Hematopoietic multipotent progenitor cell treated with erythropoietin and hydrocortisone succinate and interleukin-3 and kit ligand, for 6 days (in vitro differentiated cells): ENCODE data around the gene CDC5L.
A peak's percentile ranks its signal among the peaks of the same experiment; 100 is the strongest.
"Not testable (repeated sequence)": the region's sequence is repeated elsewhere in the genome, so short reads cannot be mapped to it uniquely, and the experiment has no call there.

ENCODE experiments used
- DNase-seq: peaks from one replicate; pipeline ENCODE4 v3.0.0-alpha.2; 2015

CDC5L gene

GRCh38 chr6:44422531-44422930 is 35.0 kb downstream of the CDC5L start:
- DNase-seq = no peak

DNA sequence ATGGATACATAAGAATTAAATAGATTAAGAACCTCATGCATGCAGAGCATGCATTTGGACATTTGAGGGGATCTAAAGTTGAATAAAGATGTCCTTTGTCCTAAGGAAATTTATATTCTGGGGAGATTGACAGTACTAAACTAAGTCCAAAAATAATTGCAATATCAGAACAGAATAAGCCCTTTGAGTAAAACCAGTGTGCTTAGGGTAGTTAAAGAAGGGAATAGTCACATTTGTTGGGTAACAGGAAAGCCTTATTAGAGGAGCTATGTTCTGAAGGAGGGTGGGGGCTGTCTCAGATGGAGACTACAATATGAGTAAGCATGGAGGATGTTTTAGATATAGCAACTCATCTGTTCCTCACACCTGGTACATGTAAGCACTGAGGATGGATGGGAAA is 35.8 kb downstream of the CDC5L start:
- DNase-seq = no peak

GRCh38 chr6:44425951-44426350 is 38.4 kb downstream of the CDC5L start:
- DNase-seq = no peak

DNA sequence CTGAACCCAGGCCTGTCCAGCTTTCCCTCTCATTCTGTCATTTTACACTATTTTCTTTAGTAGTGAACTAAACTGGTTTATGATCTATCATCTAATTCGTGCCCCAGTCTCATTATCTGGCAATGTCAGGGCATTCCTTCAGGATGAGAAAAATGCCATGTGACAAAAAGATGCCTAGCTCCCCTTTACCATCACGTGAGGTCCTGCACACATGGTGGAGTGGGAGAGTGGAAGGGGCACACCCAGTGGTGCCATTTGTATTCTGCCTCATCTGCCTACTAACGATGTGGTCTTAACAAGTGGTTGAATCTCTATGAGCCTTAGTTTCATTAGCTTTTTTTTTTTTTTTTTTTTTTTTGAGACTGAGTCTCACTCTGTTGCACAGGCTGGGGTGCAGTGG is 41.2 kb downstream of the CDC5L start:
- no peak for DNase-seq

DNA sequence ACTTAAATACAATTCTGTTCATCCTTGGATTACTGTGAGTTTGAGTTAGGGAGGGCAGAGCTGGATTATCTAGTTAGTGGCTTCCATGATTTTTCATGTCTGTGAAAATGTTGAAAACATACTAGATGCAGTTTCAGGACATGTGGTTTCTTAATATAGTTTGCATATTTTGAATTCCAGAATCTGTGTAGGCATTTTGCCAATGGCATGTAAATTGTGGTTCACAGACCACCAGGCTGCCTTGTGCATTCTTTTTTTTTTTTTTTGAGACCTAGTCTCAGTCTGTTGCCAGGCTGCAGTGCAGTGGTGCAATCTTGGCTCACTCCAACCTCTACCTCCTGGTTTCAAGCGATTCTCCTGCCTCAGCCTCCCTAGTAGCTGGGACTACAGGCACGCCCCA is 42.8 kb downstream of the CDC5L start:
- no peak for DNase-seq

GRCh38 chr6:44431118-44431725 is 43.7 kb downstream of the CDC5L start:
- peak; percentile 85 for DNase-seq

DNA sequence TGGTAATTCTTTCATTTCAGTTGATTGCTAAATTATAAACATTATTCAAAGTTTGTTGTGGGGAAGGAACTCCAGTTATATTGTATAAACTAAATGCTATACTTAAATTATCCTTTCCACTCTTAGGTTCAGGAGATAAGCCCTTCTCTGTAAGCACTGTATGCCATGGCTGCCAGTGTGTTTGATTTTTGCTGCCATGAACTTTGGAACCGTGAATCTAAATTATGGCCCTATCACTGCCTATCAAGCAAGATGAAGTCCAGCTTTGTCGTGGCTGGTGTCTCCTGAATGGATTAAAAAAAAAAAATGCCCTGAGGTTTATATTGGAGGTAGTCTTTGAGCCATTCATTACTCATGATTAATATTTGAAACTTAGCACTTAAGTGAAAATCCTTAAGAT is 44.7 kb downstream of the CDC5L start:
- DNase-seq = no peak

DNA sequence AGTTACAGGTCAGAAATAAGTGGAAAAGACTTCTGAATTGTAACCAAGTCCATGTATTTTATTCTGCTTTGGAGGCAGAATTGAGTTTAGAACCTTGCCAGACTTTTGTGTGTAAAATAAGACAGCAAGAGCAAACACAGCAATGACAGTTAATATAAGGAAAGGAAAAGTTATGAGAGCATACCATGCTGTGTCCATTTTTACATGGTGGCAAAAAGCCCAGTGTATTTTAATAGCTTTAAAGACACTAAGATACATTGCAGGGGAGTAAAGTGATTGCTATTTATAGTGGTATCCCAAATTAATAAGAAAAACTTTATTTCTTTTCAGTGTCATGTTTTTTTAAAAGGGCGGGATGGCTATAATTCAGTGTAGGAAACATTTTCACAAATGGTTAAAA is 45.2 kb downstream of the CDC5L start:
- DNase-seq = no peak

- no peak for DNase-seq
Observed at GRCh38 chr6:44435500-44435899, 48.0 kb downstream of the CDC5L start.

GRCh38 chr6:44438827-44439226 is 51.3 kb downstream of the CDC5L start:
- DNase-seq = no peak

DNA sequence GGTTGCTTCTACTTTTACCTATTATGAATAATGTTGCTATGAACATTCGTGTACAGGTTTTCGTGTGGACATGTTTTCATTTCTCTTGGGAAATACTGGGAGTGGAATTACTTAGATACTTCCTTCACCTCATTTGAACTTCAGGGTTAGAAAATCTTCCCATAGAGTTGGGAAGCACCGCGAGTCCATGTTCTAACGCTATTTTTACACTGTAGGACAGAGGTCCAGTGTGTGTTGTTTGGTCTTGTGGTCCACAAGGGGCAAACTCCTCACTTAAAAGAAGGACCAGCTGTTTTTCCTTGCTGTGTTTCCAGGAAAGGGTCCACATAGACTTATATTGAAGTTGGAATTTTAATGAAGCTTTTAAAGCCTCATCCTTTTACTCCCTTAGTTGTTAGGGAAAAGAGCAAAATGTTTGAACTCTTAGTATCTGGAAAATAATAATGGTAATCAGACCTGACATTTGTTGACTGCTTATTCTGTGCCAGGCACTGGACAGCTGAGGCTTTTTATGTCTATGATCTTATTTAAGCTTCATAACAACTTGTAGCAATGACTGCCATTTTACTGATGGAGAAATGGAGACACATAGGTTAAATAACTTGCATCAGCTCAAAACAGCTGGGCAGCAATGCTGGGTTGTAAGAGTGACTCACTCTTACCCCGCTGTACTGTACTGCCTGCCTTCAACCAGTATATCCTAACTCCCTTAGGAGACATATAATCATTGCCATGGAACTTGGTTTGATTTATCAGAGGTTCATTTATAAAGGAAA is 52.0 kb downstream of the CDC5L start:
- DNase-seq = no peak

GRCh38 chr6:44441091-44441855 is 53.8 kb downstream of the CDC5L start:
- no peak for DNase-seq

GRCh38 chr6:44442236-44442635 is 54.7 kb downstream of the CDC5L start:
- DNase-seq = peak; percentile 55

- DNase-seq = no peak
Observed at GRCh38 chr6:44442833-44443444, 55.4 kb downstream of the CDC5L start.

- DNase-seq = no peak
Observed at GRCh38 chr6:44444853-44445252, 57.3 kb downstream of the CDC5L start.

DNA sequence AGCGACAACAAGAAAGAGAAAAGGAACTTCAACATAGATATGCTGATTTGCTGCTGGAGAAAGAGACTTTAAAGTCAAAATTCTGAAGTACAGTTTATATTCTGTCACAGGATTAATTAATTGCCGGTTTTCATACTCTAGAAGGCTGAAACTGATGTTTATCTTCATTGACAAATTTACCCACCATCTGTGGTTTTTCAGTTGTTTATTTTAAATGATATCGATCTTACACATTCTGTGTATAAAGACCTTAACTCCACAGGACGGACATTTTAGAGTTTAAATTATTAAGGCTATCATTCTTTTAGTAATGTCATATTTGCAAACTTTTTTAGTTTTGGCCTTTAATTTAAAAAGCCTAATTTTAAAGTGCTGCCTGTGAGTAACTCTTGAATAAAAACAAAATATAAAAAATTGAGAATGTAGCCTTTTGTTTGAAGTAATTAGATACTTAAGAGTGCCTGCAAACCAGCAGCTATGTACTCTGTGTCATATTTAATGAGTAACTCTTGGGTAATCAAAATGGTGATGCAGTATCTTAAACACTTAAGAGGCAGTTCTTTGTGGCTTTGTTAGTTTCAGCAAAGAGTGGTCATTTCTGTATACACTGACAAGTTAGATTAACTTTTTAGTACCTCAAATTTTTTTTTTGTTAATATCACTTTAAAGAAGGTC is 59.3 kb downstream of the CDC5L start:
- peak; percentile 41 for DNase-seq

DNA sequence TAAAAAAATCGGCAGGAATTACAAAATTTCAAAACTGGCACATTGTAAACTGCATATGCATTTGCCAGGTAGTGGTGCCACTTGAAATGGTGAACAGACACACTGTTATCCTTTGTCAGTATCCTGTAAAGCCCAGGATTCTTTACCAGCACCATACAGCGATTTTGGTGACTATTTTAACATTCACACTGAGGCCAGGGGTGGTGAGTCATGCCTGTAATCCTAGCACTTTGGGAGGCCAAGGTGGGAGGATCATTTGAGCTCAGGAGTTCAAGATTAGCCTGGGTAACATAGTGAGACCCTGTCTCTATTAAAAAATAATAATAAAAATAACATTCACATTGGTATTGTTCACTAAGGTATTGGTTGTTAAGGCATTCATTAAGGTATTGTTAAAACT is 61.7 kb downstream of the CDC5L start:
- DNase-seq = not testable (repeated sequence)

GRCh38 chr6:44451803-44452695 is 64.5 kb downstream of the CDC5L start:
- no peak for DNase-seq

GRCh38 chr6:44452725-44453124 is 65.2 kb downstream of the CDC5L start:
- no peak for DNase-seq

DNA sequence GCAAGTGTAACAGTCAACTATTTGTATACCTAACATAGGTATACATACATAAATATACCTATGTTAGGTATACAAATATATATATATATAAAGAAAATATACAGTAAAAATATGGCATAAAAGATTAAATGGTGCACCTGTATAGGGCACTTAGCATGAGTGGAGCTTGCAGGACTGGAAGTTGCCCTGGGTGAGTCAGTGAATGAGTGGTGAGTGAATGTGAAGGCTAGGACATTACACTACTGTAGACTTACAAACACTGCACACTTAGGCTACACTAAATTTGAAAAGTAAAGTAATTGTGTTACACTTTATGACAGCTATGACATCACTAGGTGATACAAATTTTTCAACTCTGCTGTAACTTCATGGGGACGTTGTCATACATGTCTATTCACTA is 65.6 kb downstream of the CDC5L start:
- no peak for DNase-seq

DNA sequence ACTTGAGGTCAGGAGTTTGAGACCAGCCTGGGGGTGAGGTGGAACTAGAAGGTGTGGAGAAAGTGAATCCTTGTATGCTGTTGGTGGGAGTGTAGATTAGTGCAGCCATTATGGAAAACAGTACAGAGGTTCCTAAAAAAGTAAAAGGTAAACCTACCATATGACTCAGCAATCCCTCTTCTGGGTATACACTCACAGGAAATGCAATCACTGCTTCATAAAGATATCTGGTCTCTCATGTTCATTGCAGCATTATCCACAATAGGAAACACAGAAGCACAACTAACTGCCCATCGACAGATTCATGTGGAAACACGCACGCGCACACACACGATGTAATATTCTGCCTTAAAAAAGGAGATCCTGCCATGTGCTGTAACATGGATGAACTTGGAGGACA is 66.7 kb downstream of the CDC5L start:
- no peak for DNase-seq
